ENCODE measurements around the gene BECN2. TPM values are rescaled to one million over a fixed set of nuclear protein-coding genes. Genes with fewer than 3 reads are reported as not detected.

Gene BECN2
- polyA plus RNA-seq, 2 of the 4 experiments (the other 2 are of a cell fraction), result not detected

DNA sequence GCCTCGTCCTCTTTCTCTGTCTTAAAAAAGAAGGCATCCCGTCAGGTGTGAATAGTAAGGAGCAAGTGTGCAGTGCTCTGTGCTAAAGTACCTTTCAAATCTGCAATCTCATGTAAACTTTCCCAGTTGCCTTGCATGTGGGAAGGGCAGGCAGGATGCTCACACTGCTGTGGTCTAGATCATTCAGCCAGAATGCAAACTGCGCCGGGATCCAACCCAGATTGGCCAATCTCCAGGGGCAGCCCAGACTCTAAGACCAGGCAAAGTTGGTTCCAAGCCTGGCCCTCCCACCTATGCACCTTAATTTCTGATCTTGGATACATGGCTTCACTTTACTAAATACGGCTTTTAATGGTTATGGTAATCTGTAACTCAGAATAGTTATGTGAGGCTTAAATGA lies 44.5 kb downstream of the BECN2 start (continued):
- TF ChIP-seq, protein P1, sequence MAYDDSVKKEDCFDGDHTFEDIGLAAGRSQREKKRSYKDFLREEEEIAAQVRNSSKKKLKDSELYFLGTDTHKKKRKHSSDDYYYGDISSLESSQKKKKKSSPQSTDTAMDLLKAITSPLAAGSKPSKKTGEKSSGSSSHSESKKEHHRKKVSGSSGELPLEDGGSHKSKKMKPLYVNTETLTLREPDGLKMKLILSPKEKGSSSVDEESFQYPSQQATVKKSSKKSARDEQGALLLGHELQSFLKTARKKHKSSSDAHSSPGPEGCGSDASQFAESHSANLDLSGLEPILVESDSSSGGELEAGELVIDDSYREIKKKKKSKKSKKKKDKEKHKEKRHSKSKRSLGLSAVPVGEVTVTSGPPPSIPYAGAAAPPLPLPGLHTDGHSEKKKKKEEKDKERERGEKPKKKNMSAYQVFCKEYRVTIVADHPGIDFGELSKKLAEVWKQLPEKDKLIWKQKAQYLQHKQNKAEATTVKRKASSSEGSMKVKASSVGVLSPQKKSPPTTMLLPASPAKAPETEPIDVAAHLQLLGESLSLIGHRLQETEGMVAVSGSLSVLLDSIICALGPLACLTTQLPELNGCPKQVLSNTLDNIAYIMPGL (CRISPR knock-in tag; IDR thresholded peaks at IDR 0.05; ENCODE audit: borderline replicate concordance), result no peak
- no peak for TF ChIP-seq NFE2L2 (conservative IDR thresholded peaks at IDR 0.05; ENCODE audit: low read length)
- TF ChIP-seq CBX2 (IDR thresholded peaks at IDR 0.05; ENCODE audit: borderline replicate concordance, low read depth), result no peak
- no peak for TF ChIP-seq HDAC2 (IDR thresholded peaks at IDR 0.05)
- no peak for TF ChIP-seq RNF2 (IDR thresholded peaks at IDR 0.05; ENCODE audit: borderline replicate concordance, low read depth)
- TF ChIP-seq, protein P2, sequence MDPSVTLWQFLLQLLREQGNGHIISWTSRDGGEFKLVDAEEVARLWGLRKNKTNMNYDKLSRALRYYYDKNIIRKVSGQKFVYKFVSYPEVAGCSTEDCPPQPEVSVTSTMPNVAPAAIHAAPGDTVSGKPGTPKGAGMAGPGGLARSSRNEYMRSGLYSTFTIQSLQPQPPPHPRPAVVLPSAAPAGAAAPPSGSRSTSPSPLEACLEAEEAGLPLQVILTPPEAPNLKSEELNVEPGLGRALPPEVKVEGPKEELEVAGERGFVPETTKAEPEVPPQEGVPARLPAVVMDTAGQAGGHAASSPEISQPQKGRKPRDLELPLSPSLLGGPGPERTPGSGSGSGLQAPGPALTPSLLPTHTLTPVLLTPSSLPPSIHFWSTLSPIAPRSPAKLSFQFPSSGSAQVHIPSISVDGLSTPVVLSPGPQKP (IDR thresholded peaks at IDR 0.05; ENCODE audit: low read depth, low read length), result no peak

DNA sequence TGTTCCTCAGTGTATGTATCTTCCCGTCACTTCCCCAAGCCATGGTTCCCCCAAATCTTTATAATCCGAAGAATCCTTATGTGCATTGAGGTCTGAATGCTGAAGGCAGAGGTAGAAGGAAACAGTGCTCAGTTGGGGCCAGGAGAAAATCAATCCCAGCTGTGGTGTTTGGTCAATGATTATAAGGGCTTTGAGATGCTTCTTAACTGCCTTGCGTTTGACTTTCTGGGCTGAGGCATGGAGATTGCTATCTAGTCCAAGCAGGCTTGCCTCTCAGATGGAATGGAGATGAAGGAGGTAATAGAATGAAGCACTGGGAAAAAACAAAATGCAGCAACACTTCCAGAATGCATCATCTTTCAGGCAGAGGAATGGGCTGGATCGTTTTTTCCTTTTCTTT lies 44.9 kb downstream of the BECN2 start:
- Histone ChIP-seq H3K4me2 (no peak overlapping the region), H3K4me3 (no peak overlapping the region), H3K27ac (no peak overlapping the region), H3K4me1 (peaks cover 22% of the 10 kb centered on the region; the same call in 2 of the 3 replicates), H3K9me3 (no peaks in the 10 kb centered on the region)
- ATAC-seq, result no peak
- no peak for DNase-seq (ENCODE audit: low read depth in 1 of 2, low spot score in 1 of 2)
- ChIA-PET CTCF (interaction anchor here (1.0 to 8.0 kb wide), 3 partner anchors 10 to 106 kb away, joined by 3 to 106 read pairs (median 75); no protein-coding TSS in a partner anchor), POLR2A (no interaction called here)
- no peak for FAIRE-seq
- WGBS (ENCODE audit: missing lambda C conversion rate), result 77% methylated on average over 4 of the region's 4 CpGs
- TF ChIP-seq POLR2AphosphoS2 (conservative IDR thresholded peaks at IDR 0.05; ENCODE audit: low read length) (no peak), SMC3 (IDR thresholded peaks at IDR 0.05) (no peak), HOXA7 (CRISPR knock-in tag; IDR thresholded peaks at IDR 0.05) (no peak), HOXB13 (CRISPR knock-in tag; IDR thresholded peaks at IDR 0.05; ENCODE audit: low read depth) (no peak), NPAS2 (CRISPR knock-in tag; IDR thresholded peaks at IDR 0.05; ENCODE audit: borderline replicate concordance) (no peak), SREBF2 (IDR thresholded peaks at IDR 0.05) (no peak), TP53 (CRISPR knock-in tag; IDR thresholded peaks at IDR 0.05) (no peak), CHD4 (IDR thresholded peaks at IDR 0.05; ENCODE audit: borderline replicate concordance) (no peak), CBX2 (IDR thresholded peaks at IDR 0.05; ENCODE audit: borderline replicate concordance, low read depth) (no peak), JUNB (IDR thresholded peaks at IDR 0.05) (no peak), RCOR1 (IDR thresholded peaks at IDR 0.05; ENCODE audit: low read depth, low read length) (no peak), HDAC2 (IDR thresholded peaks at IDR 0.05) (no peak), NR3C1 (IDR thresholded peaks at IDR 0.05) (no peak)
- TF ChIP-seq, protein P3, sequence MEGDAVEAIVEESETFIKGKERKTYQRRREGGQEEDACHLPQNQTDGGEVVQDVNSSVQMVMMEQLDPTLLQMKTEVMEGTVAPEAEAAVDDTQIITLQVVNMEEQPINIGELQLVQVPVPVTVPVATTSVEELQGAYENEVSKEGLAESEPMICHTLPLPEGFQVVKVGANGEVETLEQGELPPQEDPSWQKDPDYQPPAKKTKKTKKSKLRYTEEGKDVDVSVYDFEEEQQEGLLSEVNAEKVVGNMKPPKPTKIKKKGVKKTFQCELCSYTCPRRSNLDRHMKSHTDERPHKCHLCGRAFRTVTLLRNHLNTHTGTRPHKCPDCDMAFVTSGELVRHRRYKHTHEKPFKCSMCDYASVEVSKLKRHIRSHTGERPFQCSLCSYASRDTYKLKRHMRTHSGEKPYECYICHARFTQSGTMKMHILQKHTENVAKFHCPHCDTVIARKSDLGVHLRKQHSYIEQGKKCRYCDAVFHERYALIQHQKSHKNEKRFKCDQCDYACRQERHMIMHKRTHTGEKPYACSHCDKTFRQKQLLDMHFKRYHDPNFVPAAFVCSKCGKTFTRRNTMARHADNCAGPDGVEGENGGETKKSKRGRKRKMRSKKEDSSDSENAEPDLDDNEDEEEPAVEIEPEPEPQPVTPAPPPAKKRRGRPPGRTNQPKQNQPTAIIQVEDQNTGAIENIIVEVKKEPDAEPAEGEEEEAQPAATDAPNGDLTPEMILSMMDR (IDR thresholded peaks at IDR 0.05), result no peak
- TF ChIP-seq, protein P4, sequence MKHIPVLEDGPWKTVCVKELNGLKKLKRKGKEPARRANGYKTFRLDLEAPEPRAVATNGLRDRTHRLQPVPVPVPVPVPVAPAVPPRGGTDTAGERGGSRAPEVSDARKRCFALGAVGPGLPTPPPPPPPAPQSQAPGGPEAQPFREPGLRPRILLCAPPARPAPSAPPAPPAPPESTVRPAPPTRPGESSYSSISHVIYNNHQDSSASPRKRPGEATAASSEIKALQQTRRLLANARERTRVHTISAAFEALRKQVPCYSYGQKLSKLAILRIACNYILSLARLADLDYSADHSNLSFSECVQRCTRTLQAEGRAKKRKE (CRISPR knock-in tag; IDR thresholded peaks at IDR 0.05; ENCODE audit: low read depth), result no peak
- TF ChIP-seq, protein P5, sequence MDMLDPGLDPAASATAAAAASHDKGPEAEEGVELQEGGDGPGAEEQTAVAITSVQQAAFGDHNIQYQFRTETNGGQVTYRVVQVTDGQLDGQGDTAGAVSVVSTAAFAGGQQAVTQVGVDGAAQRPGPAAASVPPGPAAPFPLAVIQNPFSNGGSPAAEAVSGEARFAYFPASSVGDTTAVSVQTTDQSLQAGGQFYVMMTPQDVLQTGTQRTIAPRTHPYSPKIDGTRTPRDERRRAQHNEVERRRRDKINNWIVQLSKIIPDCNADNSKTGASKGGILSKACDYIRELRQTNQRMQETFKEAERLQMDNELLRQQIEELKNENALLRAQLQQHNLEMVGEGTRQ (IDR thresholded peaks at IDR 0.05), result no peak

Measured in A549 (cell line).